Right lobe of liver (tissue), 4 donors: Measurements from ENCODE around the gene KMT2A.

ENCODE experiments used
- POLR2A ChIP-seq: fragments of 450-650 bp; IDR thresholded peaks from one replicate; pipeline ENCODE4 v1.6.1; 2017; ENCODE audit warnings: antibody characterized with exemption, mild to moderate bottlenecking
- TF ChIP-seq, protein P1 (sequence below), 4 donors: fragments of 200-600 bp in 3 of 4; fragments of 450-650 bp in 1 of 4; IDR thresholded peaks; one replicate each; pipeline versions ENCODE4 v1.5.1 to v1.8.0; 2016 to 2022; ENCODE audit warnings: antibody characterized with exemption in 4 of 4, mild to moderate bottlenecking in 2 of 4
- donor health status: DM: no; HTN: no; CAD: no.
- donor health status: DM: no; HTN: no; CAD: no.
- donor health status: DM: no; HTN: yes; CAD: no.

DNA sequence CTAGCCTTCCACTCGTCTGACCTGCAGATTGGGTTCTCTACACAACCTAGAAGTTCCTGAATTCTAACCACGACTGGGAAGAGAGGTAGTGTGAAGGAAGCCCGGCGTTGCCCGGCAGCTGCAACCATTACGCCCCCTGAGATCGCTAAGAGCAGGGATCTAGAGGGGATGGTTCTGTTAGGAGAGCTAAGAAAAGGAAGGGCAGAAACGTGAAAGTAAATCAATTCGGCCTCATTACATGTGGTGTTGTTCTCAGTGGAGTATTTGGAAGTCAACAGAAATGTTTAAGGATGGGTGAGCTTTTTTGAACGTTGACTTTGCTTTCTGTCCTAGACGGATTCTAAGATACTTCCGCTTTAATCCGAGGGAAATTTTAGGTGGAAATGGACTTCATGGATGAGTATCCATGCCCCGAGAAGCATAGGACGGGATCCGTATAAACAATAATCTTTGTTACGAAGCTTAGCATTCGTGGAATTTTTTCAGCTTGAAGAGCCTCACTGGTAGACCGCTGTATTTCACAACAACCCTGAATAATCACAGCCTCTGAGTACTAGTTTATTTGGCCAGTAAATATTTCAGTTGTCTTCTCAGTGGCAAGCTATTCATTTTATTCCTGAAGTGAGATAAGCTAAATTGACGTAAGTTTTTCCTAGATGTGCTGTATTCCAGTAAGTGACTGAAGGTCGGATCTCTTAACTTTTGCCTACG is 34.3 kb upstream of the KMT2A start:
- TF ChIP-seq, protein P1, sequence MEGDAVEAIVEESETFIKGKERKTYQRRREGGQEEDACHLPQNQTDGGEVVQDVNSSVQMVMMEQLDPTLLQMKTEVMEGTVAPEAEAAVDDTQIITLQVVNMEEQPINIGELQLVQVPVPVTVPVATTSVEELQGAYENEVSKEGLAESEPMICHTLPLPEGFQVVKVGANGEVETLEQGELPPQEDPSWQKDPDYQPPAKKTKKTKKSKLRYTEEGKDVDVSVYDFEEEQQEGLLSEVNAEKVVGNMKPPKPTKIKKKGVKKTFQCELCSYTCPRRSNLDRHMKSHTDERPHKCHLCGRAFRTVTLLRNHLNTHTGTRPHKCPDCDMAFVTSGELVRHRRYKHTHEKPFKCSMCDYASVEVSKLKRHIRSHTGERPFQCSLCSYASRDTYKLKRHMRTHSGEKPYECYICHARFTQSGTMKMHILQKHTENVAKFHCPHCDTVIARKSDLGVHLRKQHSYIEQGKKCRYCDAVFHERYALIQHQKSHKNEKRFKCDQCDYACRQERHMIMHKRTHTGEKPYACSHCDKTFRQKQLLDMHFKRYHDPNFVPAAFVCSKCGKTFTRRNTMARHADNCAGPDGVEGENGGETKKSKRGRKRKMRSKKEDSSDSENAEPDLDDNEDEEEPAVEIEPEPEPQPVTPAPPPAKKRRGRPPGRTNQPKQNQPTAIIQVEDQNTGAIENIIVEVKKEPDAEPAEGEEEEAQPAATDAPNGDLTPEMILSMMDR (IDR thresholded peaks at IDR 0.05): no peak
- no peak for TF ChIP-seq POLR2A
